ENCODE results near the gene ATXN1L.

DNA sequence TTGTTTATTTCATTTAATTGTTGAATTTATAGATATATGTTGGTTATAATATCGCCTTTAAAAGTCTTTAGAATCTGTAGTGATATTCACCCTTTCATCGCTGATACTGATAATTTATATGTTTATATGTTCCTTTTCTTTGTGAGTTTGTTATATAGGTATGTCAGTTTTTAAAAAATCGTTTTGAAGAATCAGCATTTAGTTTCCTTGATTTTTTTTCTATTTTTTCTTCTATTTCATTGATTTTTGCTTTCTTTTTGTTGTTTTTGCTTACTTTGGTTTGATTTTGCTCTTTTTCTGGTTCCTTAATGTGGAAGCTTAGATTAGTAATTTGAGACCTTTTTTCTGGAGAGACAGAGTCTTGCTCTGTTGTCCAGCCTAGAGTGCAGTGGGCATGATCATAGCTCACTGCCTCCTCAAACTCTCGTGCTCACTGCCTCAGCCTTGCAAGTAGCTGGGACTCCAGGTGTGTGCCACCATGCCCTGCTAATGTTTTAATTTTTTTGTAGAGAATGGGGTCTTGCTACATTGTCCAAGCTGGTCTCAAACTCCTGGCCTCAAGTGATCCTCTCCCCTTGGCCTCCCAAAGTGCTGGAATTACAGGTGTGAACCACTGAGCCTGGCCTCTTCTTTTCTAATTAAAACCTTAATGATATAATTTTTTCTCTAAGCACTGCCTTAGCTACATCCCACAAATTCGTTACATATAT lies 57.0 kb downstream of the ATXN1L start:
- TF ChIP-seq TARDBP (IDR thresholded peaks at IDR 0.05) (no peak), PKNOX1 (IDR thresholded peaks at IDR 0.05) (no peak), FOXK2 (IDR thresholded peaks at IDR 0.05) (no peak)

Measured in HEK293T (cell line).